HG03196 (cell line): ENCODE results near the gene PTPN1.

Experiments used
- ATAC-seq: cut with Tn5 transposase; IDR thresholded peaks from one replicate; pipeline ENCODE4 v1.9.1; 2021; ENCODE audit not compliant: unreplicated experiment

The PTPN1 gene

DNA sequence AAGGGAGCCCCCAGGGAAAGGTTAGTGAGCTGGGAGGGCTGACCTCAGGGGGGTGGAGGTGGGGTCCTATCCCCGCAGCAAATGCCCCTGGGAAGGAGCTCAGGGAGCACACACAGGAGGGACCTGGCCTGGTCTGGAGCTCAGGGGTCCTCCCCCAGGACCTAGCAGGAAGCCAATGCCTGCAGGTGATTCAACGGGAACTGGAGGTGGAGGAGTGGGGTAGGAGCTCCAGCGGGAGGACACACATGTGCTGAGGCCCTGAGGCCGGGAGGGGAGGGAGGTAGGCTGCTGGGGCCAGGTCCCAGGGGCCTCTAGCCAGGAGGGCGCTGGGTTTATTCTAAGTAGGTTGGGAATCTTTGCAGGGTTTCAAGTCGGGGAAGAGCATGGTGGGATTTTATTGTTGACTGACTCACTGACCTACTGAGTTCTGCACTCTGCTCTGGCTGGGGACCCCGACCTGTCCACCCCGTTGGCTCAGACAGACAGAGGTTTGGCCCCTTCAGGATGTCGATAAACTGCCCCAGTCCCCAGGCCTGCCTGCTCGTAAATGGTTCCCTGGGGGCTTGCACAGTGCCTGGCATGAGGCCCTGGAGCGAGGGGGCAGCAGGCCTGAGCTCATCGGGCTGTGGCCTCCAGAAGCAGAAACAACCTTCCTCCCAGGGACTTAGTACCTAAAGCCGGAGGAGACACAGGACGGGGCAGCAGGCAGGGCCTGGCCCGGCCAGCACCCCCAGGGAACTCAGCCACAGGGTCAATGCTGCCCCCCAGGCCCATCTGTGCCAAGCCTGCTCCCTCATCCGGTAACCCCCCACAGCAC is 118.9 kb downstream of the PTPN1 start:
- no peak for ATAC-seq

DNA sequence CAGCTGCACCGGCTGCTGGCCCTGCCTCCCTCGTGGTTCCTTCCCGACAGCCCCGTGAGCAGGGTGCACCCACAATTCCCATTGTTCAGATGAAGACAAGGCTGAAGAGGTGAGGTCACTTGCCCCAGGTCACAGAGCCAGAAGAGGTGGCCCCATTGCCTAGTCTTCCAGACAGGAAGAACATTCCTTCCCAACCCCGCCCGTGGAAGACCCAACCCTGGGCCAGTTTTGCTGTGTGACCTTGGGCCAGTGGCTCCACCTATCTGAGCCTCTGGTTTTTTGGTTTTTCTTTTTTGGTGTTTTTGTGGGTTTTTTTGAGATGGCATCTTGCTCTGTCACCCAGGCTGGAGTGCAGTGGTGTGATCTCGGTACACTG is 119.5 kb downstream of the PTPN1 start:
- ATAC-seq: no peak

GRCh38 chr20:50630578-50631263 is 120.5 kb downstream of the PTPN1 start:
- ATAC-seq: no peak

DNA sequence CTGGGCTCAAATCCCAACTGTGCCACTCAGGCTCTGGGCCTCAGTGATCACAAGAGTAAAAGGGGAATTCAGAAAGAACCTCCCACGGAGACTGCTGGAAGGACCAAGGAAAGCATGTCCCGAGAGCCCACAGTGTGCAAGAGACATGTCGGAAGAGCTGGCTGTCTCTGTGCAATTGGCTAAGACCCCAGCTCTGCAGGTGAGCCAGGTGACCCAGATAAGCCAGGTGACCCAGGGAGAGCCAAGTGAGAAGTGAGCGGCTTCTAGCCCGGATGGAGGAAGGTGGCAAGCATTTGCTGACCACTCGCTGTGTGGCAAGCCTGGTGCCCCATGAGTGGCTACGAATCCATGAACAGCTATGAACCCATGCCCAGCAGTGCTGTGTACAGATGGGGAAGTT is 122.1 kb downstream of the PTPN1 start:
- no peak for ATAC-seq

DNA sequence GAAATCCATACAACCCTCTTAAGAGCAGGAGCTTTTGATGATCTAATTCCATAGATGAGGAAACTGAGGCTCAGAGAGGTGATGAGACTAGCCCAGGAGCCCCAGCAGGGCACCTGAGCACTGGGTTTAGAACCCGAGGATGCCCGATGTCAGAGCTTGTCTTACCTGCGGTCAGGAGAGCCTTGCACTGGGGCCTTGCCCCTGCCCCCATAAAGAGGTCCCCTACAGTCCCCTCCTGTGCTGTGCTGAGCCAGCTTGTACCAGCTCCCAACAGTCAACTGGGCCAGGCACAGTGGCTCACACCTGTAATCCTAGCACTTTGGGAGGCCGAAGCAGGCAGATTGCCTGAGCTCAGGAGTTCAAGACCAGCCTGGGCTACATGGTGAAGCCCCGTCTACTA is 122.5 kb downstream of the PTPN1 start:
- ATAC-seq: no peak

DNA sequence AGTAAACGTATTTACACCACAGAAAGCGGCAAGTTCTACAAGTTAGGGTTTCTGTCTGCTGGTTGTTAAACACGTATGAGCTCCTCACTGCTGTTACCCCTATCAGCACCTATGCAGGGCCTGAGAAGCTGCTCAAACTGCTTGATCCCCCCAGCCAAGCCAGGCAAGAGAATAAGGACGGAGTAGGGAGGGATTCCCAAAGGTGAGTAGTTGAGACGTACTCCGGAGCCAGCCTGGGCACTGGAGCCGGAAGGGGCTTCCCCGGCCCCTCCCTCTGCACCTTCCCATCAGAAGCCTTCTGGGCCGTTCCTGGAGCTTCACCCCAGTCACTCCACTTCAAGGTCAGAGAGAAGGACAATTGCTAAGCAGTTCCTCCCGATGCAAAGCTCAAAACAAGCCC is 123.2 kb downstream of the PTPN1 start:
- ATAC-seq: no peak

- ATAC-seq: no peak
Observed at GRCh38 chr20:50634191-50634590, 124.0 kb downstream of the PTPN1 start.
